Stimulated activated CD4-positive, alpha-beta T cell treated with anti-CD3 and anti-CD28 coated beads, TNF-alpha, amount 100 ng/mL, for 48 hours (primary cell): ENCODE data around the gene OGFR.

Experiments
- DNase-seq, 3 donors: peaks; one replicate each; pipeline ENCODE4 v3.0.0-alpha.2; 2020; ENCODE audit warnings: low read depth in 3 of 3

The OGFR gene

GRCh38 chr20:62770111-62770910 is 34.3 kb upstream of the OGFR start:
- no peak for DNase-seq

DNA sequence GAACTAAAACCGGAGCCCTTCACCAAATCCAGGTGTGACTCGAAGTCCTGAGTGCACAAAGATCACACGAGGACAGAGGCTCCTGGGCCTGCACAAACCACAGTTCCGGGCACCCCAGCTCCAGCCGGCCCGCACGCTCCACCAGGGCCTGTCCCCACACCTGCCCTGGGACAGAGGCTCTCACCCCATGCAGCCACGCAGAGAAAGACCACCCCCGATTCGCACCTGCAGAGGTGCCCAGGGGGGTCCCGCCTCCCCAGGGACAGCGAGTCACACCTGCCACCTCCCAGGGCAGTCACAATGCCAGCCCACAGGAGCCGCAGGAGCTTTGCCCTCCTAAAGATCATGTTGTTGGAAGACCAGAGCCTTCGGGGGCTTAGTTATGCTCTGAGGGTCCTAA is 33.7 kb upstream of the OGFR start:
- DNase-seq, result no peak

GRCh38 chr20:62771396-62772102 is 33.1 kb upstream of the OGFR start:
- DNase-seq, result no peak

DNA sequence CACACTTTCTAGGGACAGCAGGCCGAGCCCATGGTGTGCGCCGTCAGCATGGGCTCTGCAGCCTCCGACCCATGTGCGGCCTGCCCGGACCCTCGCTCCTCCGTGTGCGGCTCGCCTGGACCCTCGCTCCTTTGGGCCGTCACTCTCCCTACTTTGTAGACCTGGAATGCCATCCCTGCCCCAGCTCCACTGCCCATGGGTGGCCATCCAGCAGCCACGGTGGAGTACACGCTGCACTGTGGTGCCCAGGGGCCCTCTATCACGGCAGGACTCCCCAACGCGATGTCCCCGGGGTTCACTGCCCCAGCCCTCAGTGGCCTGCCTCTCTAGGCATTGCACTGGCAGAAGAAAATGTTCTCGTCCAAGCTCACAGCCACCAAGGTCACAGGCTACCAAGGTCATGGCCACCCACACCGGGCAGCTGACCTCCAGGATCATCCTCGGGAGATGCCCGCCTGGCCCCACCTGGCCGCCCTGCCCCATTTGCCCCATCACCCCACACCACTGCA is 32.5 kb upstream of the OGFR start:
- no peak for DNase-seq

DNA sequence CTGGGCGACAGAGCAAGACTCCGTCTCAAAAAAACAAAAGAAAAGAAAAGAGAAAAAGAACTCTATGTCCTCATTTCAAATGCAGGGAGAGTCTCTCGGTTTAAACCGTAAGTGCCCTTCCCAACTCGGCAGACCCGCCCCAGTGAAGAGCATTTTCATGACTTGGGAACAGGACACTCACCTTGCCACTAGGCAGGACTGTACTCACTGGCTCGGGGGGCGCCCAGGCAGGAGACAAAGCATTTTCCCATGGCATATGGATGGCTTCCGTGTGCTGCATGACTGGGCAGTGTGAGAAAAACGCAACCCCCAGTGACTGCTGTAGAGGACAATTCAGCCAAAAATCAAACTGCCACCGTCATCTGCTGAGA is 32.0 kb upstream of the OGFR start:
- DNase-seq, result no peak

DNA sequence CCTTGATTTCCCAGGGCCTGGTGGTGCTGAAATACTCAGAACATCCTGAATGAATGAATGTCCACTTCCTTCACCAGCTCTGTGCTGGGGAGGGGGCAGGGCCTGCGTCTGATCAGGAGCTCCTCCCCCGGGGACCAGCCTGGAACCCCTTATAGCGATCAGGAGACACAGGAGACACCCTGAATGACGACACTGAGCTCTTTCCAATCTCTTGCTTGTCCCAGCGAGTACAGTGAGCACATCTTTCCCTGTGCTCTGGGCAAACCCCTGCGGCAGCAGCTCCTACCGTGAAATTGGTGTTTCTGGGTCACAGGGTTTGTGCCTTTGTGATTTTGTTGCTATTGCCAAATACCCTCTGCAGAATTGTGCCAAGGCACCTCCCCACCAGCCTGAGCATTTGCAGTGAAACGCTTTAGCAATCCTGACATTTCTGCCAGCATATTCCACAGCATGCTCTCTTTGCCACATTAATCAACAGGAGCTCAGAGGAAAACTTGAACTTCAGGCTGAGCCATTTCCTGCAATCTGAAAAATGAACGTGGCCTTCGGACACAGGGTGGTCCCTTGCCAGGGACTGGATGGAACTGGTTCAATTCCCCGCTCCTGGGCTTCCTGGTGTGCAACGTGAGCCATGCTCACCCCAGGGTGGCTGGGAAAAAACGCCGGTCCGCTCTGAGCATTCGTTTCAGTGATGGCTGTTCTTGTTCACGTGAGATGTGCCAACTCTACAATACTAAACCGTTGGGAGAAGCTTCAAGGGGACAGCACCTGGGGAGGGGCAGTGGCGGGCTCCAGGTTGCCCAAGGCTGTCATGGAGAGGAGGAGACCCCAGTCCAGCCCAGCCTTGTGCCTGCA is 31.4 kb upstream of the OGFR start:
- no peak for DNase-seq

GRCh38 chr20:62773845-62774714 is 30.6 kb upstream of the OGFR start:
- DNase-seq, result no peak

- DNase-seq, result no peak
Observed at GRCh38 chr20:62774762-62775161, 29.9 kb upstream of the OGFR start.

DNA sequence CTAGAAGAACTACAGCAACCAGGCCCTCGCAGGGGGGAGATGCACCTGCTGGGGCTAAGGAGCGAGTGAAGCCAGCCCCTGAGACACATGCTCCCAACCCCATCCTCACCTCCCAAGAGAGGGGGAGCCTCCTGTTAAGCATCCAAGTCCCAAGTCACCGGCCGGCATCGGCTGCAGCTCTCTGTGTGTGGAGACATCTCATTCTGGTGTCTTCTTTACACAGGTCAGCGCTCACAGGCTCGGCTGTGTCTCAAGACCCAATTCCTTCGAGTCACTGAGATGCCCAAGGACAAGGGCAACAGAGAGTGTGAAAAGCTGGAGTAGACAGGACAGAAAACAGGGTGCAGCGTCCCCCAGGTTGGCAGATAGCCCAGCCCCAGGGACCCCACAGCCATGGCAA is 29.4 kb upstream of the OGFR start:
- DNase-seq, result no peak

DNA sequence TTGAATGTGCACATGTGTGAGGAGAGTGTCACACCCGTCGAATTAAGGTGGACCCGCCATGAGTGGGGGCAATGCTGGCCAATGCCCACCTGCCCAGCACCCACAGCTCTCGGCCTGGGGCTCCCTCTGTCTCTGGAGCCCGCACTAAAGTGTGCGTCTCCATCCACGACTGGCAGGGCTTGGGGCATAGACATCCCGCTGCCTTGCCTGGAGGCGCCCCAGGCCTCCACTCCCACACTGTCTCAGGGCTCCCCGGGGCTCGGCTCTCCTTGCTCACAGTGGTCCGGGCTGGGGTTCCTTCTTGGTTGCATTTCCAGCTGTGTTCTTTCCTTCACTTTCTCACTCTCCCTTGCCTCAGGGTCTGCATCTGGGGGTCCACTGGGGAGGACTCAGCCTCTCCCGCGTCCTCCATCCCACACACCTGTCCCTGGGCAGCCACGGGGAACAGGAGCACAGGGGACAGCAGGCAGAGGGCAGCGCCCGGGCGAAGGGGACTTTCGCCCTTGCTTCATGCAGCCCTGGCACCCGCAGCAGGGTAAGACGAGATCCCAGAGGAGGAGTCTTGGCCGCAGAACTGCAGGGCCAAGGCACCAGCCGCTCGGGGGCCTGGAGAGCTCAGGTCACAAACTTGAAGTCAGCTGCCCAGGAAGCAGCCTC is 28.5 kb upstream of the OGFR start:
- no peak for DNase-seq

GRCh38 chr20:62776692-62777527 is 27.7 kb upstream of the OGFR start:
- DNase-seq, result peak in 2 of 3 donors; percentile 42 to 51

- no peak for DNase-seq
Observed at GRCh38 chr20:62777528-62777830, 27.2 kb upstream of the OGFR start.

DNA sequence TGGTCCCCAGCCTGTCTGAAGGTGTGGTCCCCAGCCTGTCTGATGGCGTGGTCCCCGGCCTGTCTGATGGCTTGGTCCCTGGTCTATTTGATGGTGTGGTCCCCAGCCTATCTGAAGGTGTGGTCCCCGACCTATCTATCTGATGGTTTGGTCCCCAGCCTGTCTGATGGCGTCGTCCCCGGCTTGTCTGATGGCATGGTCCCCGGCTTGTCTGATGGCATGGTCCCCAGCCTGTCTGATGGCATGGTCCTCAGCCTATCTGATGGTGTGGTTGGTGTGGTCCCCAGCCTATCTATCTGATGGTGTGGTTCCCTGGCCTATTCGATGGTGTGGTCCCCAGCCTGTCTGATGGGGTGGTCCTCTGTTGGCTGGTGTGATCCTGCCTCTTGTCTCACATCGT is 26.6 kb upstream of the OGFR start:
- DNase-seq, result no peak

DNA sequence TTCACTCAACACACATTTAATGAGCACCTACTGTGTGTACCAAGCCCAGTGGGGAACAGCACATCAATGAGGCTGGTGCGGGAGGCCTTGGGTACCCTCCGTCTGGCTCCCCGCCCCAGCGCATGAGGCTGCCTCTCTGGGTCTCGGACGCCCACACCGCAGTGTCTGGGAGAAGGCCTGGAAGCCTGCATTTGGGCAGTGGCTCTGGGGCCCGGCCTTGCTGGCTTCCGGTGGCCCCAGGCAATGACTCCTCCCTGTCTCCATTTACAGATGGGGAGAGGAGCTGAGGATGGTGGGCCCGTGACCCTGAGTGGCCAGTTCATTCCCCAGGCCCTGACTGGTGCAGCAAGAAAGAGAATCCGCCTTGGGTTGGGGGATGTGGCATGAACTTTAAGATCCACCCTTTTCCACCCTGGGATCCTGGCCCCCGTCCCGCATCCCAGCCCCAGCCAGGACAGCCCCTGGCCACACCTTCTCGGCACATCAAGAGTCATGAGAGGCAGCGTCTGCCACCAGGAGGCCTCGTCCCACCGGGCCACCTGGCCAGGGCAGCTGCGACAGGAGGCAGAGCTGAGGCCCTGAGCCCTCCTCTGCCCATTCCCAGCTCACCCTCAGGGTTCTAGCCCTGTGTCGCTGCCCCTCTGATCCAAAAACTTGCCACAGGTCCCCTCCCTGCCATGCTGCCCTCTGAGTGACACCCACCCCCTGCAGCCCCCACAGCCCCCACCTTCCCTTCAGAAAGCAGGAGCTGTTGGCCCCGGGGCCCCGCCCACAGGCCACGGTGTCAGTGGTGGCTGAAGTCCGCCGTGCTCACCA is 25.8 kb upstream of the OGFR start:
- no peak for DNase-seq

- no peak for DNase-seq
Observed at GRCh38 chr20:62779417-62779685, 25.3 kb upstream of the OGFR start.

- DNase-seq, result no peak
Observed at GRCh38 chr20:62780204-62780603, 24.4 kb upstream of the OGFR start.

- DNase-seq, result no peak
Observed at GRCh38 chr20:62780696-62781095, 23.9 kb upstream of the OGFR start.

DNA sequence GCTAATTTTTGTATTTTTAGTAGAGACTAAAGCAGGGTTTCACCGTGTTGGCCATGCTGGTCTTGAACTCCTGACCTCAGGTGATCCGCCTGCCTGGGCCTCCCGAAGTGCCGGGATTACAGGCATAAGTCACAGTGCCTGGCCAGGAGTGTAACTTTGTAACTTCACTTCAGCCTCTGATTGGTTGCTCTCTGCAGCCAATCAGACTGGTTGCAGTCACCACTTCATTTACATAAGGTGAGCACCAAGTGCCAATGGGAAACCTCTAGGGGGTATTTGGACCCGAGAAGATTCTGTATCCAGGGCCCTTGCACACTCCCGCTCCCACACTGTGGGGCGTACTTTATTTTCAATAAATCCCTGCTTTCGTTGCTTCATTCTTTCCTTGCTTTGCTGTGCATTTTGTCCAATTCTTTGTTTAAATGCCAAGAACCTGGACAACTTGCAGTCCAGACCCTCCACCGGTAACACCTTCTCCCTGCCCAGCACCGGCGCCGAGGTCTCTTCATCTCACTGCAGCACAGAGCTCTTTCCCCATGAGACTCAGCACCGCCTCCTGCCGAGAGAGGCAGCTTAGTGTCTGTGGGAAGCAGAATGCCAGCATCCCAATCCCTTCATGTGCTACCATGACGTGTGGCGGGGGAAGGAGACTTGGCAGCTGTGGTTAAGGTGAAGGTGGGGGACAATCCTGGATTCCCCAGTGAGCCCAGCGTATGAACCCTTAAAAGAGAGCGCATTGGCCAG is 22.3 kb upstream of the OGFR start:
- no peak for DNase-seq

- DNase-seq, result no peak
Observed at GRCh38 chr20:62782893-62783278, 21.7 kb upstream of the OGFR start.
